HEK293 (cell line): ENCODE measurements around the gene CLEC14A.

ENCODE experiments used
- CTCF ChIA-PET: fragments of 350-600 bp; formaldehyde crosslinking; extraction: SDS; loops from one replicate; lab custom pipeline; 2021; ENCODE audit warnings: antibody characterized with exemption; lab: Yijun Ruan, JAX
- POLR2A ChIA-PET: fragments of 300-600 bp; formaldehyde crosslinking; extraction: SDS; loops from one replicate; lab custom pipeline; 2020; ENCODE audit warnings: antibody characterized with exemption, inconsistent platforms; lab: Yijun Ruan, JAX
- H3K27ac ChIP-seq: fragments of 200-500 bp; sonication (Bioruptor generic); 2 replicates; pipeline ENCODE4 v1.5.1; 2014; ENCODE audit warnings: low read depth, low read length, control low read depth, inconsistent platforms; ENCODE audit errors: extremely low read depth
- H3K36me3 ChIP-seq, 2 experiments: fragments of 200-500 bp in 1 of 2; sonication (Bioruptor generic) in 1 of 2; 1 replicate in 1 of 2; 2 replicates in 1 of 2; pipeline ENCODE4 v1.5.1; 2014 to 2017; ENCODE audit warnings: inconsistent platforms in 2 of 2, low read length in 2 of 2; ENCODE audit not compliant: control insufficient read depth in 2 of 2, insufficient read depth in 1 of 2
- H3K4me1 ChIP-seq: fragments of 200-500 bp; sonication (Bioruptor generic); 2 replicates; pipeline ENCODE4 v1.5.1; 2014; ENCODE audit warnings: mild to moderate bottlenecking, low read length, inconsistent platforms; ENCODE audit not compliant: control insufficient read depth, insufficient read depth
- H3K4me3 ChIP-seq: 2 replicates; pipeline ENCODE4 v1.5.1; 2011; ENCODE audit warnings: low read depth, mild to moderate bottlenecking, control low read depth, low read length, moderate library complexity
- H3K9me3 ChIP-seq: fragments of 200-500 bp; sonication (Bioruptor generic); 2 replicates; pipeline ENCODE4 v1.5.1; 2014; ENCODE audit warnings: low read depth, low read length, inconsistent platforms; ENCODE audit not compliant: control insufficient read depth, insufficient read depth
- ATF2 ChIP-seq: fragments of 450-650 bp; formaldehyde crosslinking; IDR thresholded peaks from 2 replicates; pipeline ENCODE4 v1.5.1; 2016; ENCODE audit warnings: missing biosample characterization, missing genetic modification characterization, low read depth
- KLF1 ChIP-seq: fragments of 450-650 bp; formaldehyde crosslinking; IDR thresholded peaks from 2 replicates; pipeline ENCODE4 v1.5.1; 2016; ENCODE audit warnings: missing biosample characterization, missing genetic modification characterization
- KLF7 ChIP-seq: fragments of 450-650 bp; formaldehyde crosslinking; IDR thresholded peaks from 2 replicates; pipeline ENCODE4 v1.5.1; 2016; ENCODE audit warnings: missing biosample characterization, missing genetic modification characterization, borderline replicate concordance
- KLF8 ChIP-seq: fragments of 450-650 bp; formaldehyde crosslinking; IDR thresholded peaks from 2 replicates; pipeline ENCODE4 v1.5.1; 2016; ENCODE audit warnings: missing biosample characterization, missing genetic modification characterization
- MZF1 ChIP-seq: fragments of 450-650 bp; formaldehyde crosslinking; IDR thresholded peaks from 2 replicates; pipeline ENCODE4 v1.5.1; 2017; ENCODE audit warnings: missing biosample characterization, missing genetic modification characterization, borderline replicate concordance
- OVOL3 ChIP-seq: fragments of 450-650 bp; formaldehyde crosslinking; IDR thresholded peaks from 2 replicates; pipeline ENCODE4 v1.5.1; 2016; ENCODE audit warnings: missing biosample characterization, missing genetic modification characterization
- PRDM10 ChIP-seq: fragments of 450-650 bp; formaldehyde crosslinking; IDR thresholded peaks from 2 replicates; pipeline ENCODE4 v1.5.1; 2016; ENCODE audit warnings: missing biosample characterization, missing genetic modification characterization
- TRIM28 ChIP-seq: IDR thresholded peaks from 2 replicates; pipeline ENCODE4 v1.6.1; 2011; ENCODE audit warnings: low read length, control low read depth, borderline replicate concordance
- YY2 ChIP-seq: fragments of 450-650 bp; formaldehyde crosslinking; IDR thresholded peaks from 2 replicates; pipeline ENCODE4 v1.5.1; 2016; ENCODE audit warnings: missing biosample characterization, missing genetic modification characterization
- ZFP3 ChIP-seq: fragments of 450-650 bp; formaldehyde crosslinking; IDR thresholded peaks from 2 replicates; pipeline ENCODE4 v1.5.1; 2016; ENCODE audit warnings: low read depth, missing biosample characterization, missing genetic modification characterization
- ZNF146 ChIP-seq: fragments of 450-650 bp; formaldehyde crosslinking; IDR thresholded peaks from 2 replicates; pipeline ENCODE4 v1.5.1; 2016; ENCODE audit warnings: missing biosample characterization, missing genetic modification characterization
- ZNF202 ChIP-seq: fragments of 450-650 bp; formaldehyde crosslinking; IDR thresholded peaks from 2 replicates; pipeline ENCODE4 v1.5.1; 2016; ENCODE audit warnings: missing biosample characterization, missing genetic modification characterization, borderline replicate concordance
- ZNF211 ChIP-seq: fragments of 450-650 bp; formaldehyde crosslinking; IDR thresholded peaks from 2 replicates; pipeline ENCODE4 v1.5.1; 2016; ENCODE audit warnings: low read depth, missing biosample characterization, missing genetic modification characterization
- ZNF239 ChIP-seq: fragments of 450-650 bp; formaldehyde crosslinking; IDR thresholded peaks from 2 replicates; pipeline ENCODE4 v1.5.1; 2016; ENCODE audit warnings: missing biosample characterization, missing genetic modification characterization
- ZNF266 ChIP-seq: fragments of 450-650 bp; formaldehyde crosslinking; IDR thresholded peaks from 2 replicates; pipeline ENCODE4 v1.5.1; 2016; ENCODE audit warnings: missing biosample characterization, missing genetic modification characterization, low read depth
- ZNF37A ChIP-seq: fragments of 450-650 bp; IDR thresholded peaks from 2 replicates; pipeline ENCODE4 v1.5.1; 2018; ENCODE audit warnings: missing biosample characterization, missing genetic modification characterization
- ZNF394 ChIP-seq: fragments of 450-650 bp; formaldehyde crosslinking; IDR thresholded peaks from 2 replicates; pipeline ENCODE4 v1.5.1; 2016; ENCODE audit warnings: missing biosample characterization, missing genetic modification characterization, mild to moderate bottlenecking, moderate library complexity, borderline replicate concordance
- ZNF426 ChIP-seq: fragments of 450-650 bp; formaldehyde crosslinking; IDR thresholded peaks from 2 replicates; pipeline ENCODE4 v1.5.1; 2017; ENCODE audit warnings: missing biosample characterization, missing genetic modification characterization, mild to moderate bottlenecking, inconsistent platforms, moderate library complexity
- ZNF596 ChIP-seq: fragments of 450-650 bp; IDR thresholded peaks from 2 replicates; pipeline ENCODE4 v1.5.0; 2018; ENCODE audit warnings: missing biosample characterization, mild to moderate bottlenecking, missing genetic modification characterization, moderate library complexity
- ZNF610 ChIP-seq: fragments of 450-650 bp; formaldehyde crosslinking; IDR thresholded peaks from 2 replicates; pipeline ENCODE4 v1.5.1; 2016; ENCODE audit warnings: missing biosample characterization, missing genetic modification characterization, borderline replicate concordance
- ZNF692 ChIP-seq: fragments of 450-650 bp; formaldehyde crosslinking; IDR thresholded peaks from 2 replicates; pipeline ENCODE4 v1.5.1; 2016; ENCODE audit warnings: missing biosample characterization, missing genetic modification characterization
- ZNF768 ChIP-seq: fragments of 450-650 bp; formaldehyde crosslinking; IDR thresholded peaks from 2 replicates; pipeline ENCODE4 v1.5.1; 2018; ENCODE audit warnings: missing biosample characterization, mild to moderate bottlenecking, missing genetic modification characterization
- ZNF777 ChIP-seq: fragments of 450-650 bp; formaldehyde crosslinking; IDR thresholded peaks from 2 replicates; pipeline ENCODE4 v1.5.1; 2017; ENCODE audit warnings: missing biosample characterization, missing genetic modification characterization, borderline replicate concordance
- ZNF792 ChIP-seq: fragments of 450-650 bp; formaldehyde crosslinking; IDR thresholded peaks from 2 replicates; pipeline ENCODE4 v1.5.1; 2016; ENCODE audit warnings: missing biosample characterization, missing genetic modification characterization

The CLEC14A gene

GRCh38 chr14:38302034-38302433, 46.1 kb upstream of the CLEC14A start:
- ChIA-PET POLR2A (no interaction called here), CTCF (no interaction called here)
- TF ChIP-seq ZNF692 (tag by site-specific recombination), result no peak
- TF ChIP-seq ZNF426, result no peak
- no peak for TF ChIP-seq ZNF146 (tag by site-specific recombination)
- no peak for TF ChIP-seq ZNF211 (tag by site-specific recombination)
- TF ChIP-seq ZNF777 (tag by site-specific recombination), result no peak
- TF ChIP-seq ZFP3, result no peak
- TF ChIP-seq ATF2 (tag by site-specific recombination), result no peak
- no peak for TF ChIP-seq ZNF610
- TF ChIP-seq ZNF596, result no peak
- TF ChIP-seq KLF7 (tag by site-specific recombination), result no peak
- no peak for TF ChIP-seq TRIM28
- TF ChIP-seq ZNF202, result no peak
- TF ChIP-seq PRDM10, result no peak
- no peaks in the 10 kb centered on the region for H3K9me3 ChIP-seq
- no peak overlapping the region for H3K4me3 ChIP-seq
- H3K36me3 ChIP-seq, result no peaks in the 10 kb centered on the region
- H3K27ac ChIP-seq, result no peak overlapping the region
- H3K4me1 ChIP-seq, result no peaks in the 10 kb centered on the region

GRCh38 chr14:38297681-38298080, 41.8 kb upstream of the CLEC14A start:
- TF ChIP-seq KLF1 (tag by site-specific recombination), result no peak
- TF ChIP-seq ZNF239 (tag by site-specific recombination), result no peak
- no peak for TF ChIP-seq ZNF37A
- TF ChIP-seq ZNF394, result no peak
- TF ChIP-seq MZF1 (tag by site-specific recombination), result no peak
- no peak for TF ChIP-seq OVOL3
- TF ChIP-seq ZNF266 (tag by site-specific recombination), result no peak
- no peak for TF ChIP-seq ZNF768 (tag by site-specific recombination)
- TF ChIP-seq KLF8 (tag by site-specific recombination), result no peak
- TF ChIP-seq YY2 (tag by site-specific recombination), result no peak
- no peak for TF ChIP-seq ZNF792 (tag by site-specific recombination)
- ChIA-PET CTCF (no interaction called here), POLR2A (no interaction called here)
- H3K4me3 ChIP-seq, result no peak overlapping the region
- no peaks in the 10 kb centered on the region for H3K4me1 ChIP-seq
- no peak overlapping the region for H3K27ac ChIP-seq
- no peaks in the 10 kb centered on the region for H3K36me3 ChIP-seq
- no peaks in the 10 kb centered on the region for H3K9me3 ChIP-seq
